Activated CD4-positive, alpha-beta memory T cell treated with anti-CD3 and anti-CD28 coated beads for 36 hours (primary cell): ENCODE data around the gene STRN4. TPM values are rescaled to one million over a fixed set of nuclear protein-coding genes. Genes with fewer than 3 reads are reported as not detected.

ENCODE experiments used
- CTCF ChIA-PET: fragments of 350-600 bp; sonication (Branson Sonifier 250); formaldehyde crosslinking; loops from one replicate; lab custom pipeline; 2021; ENCODE audit warnings: antibody characterized with exemption, inconsistent platforms; lab: Charles Lee
- POLR2A ChIA-PET: fragments of 350-600 bp; sonication (Branson Sonifier 250); formaldehyde crosslinking; loops from one replicate; lab custom pipeline; 2021; ENCODE audit warnings: antibody characterized with exemption; lab: Charles Lee
- DNase-seq: peaks from one replicate; pipeline ENCODE4 v3.0.0-alpha.2; 2020
- H3K27ac Mint-ChIP-seq: one replicate; pipeline ENCODE4 v1.8.0; 2021; ENCODE audit warnings: mixed read lengths
- H3K27me3 Mint-ChIP-seq: one replicate; pipeline ENCODE4 v1.8.0; 2021; ENCODE audit warnings: mixed read lengths
- H3K36me3 Mint-ChIP-seq: one replicate; pipeline ENCODE4 v1.8.0; 2021; ENCODE audit warnings: mixed read lengths
- H3K4me1 Mint-ChIP-seq: one replicate; pipeline ENCODE4 v1.8.0; 2021; ENCODE audit warnings: low read depth, mixed read lengths
- H3K4me3 Mint-ChIP-seq: one replicate; pipeline ENCODE4 v1.8.0; 2021; ENCODE audit warnings: mild to moderate bottlenecking, mixed read lengths
- H3K9me3 Mint-ChIP-seq: one replicate; pipeline ENCODE4 v1.8.0; 2021; ENCODE audit warnings: mixed read lengths
- intact Hi-C: fragments of 100-400 bp; cut with micrococcal nuclease; formaldehyde crosslinking; loops from one replicate; pipeline ENCODE4 v1.15.1; 2023
- total RNA-seq, 2 experiments: library from RNA; stranded (reverse); gene quantifications; one replicate each; pipeline ENCODE4 v1.2.3, GENCODE V29; 2021

Gene STRN4
- total RNA-seq, 2 experiments from 2014 or later, result 52.6 to 59.3 TPM

DNA sequence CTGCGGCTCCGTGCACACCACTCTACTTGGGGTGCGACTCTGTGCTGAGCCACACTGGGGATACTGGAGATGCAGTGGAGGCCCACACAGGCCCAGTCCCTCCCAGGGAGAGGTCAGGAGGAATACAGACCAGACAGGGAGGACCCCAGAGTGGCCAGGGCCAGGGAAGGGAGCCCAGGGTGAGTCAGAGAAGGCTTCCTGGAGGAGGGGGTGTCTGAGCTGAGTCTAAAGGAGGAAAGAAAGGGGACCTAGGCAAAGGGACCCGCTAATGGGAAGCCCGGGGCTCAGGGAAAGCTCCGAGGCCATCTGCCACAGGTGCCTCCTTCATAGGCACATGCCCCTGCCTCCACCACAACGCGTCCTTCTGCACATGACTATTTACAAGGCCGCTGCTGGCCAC is 16.1 kb downstream of the STRN4 start:
- Mint-ChIP-seq H3K27me3 (no peaks in the 10 kb centered on the region), H3K4me3 (no peak overlapping the region), H3K9me3 (no peaks in the 10 kb centered on the region), H3K4me1 (peaks cover 18% of the 10 kb centered on the region), H3K27ac (no peak overlapping the region), H3K36me3 (peaks cover 47% of the 10 kb centered on the region)
- ChIA-PET POLR2A (interaction anchor here (1.3 kb wide), 1 partner anchor 129 kb away, joined by 3 read pairs; the partner anchor contains the start of gene CALM3), CTCF (interaction anchor here (0.6 to 6.4 kb wide), 12 partner anchors 10 to 283 kb away, joined by 3 to 121 read pairs (median 9); partner anchors contain the start of genes FKRP and PRKD2)
- no peak for DNase-seq
- intact Hi-C loops, result no loop called here

DNA sequence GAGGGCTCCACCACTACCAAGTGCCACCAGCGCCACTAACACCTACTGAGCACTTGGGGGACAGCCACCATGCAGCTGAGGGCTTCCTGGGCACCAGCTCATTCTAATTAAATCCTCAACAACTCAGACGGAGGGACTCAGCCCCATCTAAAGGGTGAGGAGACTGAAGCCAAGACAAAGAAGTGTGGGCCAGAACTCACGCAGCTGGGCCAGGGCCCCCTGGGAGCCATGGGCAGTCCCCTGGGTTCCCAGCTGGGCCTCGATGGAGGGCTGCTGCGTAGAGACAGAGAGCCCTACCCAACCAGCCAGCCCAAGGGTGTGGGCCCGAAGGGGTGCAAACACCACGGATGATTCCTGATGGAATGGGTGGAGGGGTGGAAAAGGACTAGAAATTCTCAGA is 16.6 kb downstream of the STRN4 start:
- H3K27me3 Mint-ChIP-seq, result no peaks in the 10 kb centered on the region
- intact Hi-C loops, result no loop called here
- CTCF ChIA-PET, result interaction anchor here (0.6 to 6.4 kb wide), 17 partner anchors 8 to 283 kb away, joined by 3 to 121 read pairs (median 7); partner anchors contain the start of genes FKRP and PRKD2
- H3K27ac Mint-ChIP-seq, result no peak overlapping the region
- peaks cover 18% of the 10 kb centered on the region for H3K4me1 Mint-ChIP-seq
- POLR2A ChIA-PET, result interaction anchor here (1.3 kb wide), 1 partner anchor 129 kb away, joined by 3 read pairs; the partner anchor contains the start of gene CALM3
- H3K36me3 Mint-ChIP-seq, result peaks cover 48% of the 10 kb centered on the region
- H3K4me3 Mint-ChIP-seq, result no peak overlapping the region
- no peak for DNase-seq
- H3K9me3 Mint-ChIP-seq, result no peaks in the 10 kb centered on the region

DNA sequence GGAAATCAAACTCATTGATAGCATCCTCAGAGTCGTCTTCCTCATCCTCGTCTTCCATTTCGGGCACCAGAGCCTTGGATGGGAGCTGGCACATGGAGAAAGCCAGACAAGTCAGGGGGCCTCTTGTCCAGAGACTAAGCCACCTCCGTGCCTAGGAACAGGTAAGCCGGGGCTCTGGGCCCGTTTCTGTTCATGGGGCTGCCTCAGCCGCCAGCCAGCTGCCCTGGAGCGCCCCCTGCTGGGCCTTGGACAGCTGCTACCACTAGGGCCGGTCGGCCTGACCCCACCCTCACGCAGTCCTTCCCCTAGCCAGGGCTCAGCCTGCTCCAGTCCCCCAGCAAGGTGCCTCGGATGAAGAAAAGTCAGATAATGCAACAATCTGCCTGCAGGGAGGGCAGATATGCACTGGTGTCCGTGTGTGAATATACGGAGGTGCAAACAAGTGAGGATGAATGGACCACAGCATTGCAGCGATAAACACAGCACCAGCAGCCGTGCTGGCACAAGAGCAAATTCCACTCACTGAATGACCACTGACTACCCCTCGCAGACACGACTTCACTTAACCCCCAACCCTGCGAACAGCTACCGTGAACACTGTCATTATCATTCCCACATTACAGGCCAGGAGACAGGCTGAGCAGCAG is 17.4 kb downstream of the STRN4 start:
- ChIA-PET POLR2A (interaction anchor here (0.5 to 1.3 kb wide), 2 partner anchors 54 to 128 kb away, joined by 3 read pairs; partner anchors contain the start of gene CALM3), CTCF (interaction anchor here (0.8 to 6.4 kb wide), 31 partner anchors 9 to 199 kb away, joined by 3 to 121 read pairs (median 5); partner anchors contain the start of genes CALM3, DACT3, FKRP and PRKD2)
- H3K27ac Mint-ChIP-seq, result no peak overlapping the region
- peaks cover 18% of the 10 kb centered on the region for H3K4me1 Mint-ChIP-seq
- peak; percentile 82 for DNase-seq
- no peaks in the 10 kb centered on the region for H3K27me3 Mint-ChIP-seq
- H3K4me3 Mint-ChIP-seq, result no peak overlapping the region
- H3K36me3 Mint-ChIP-seq, result peaks cover 51% of the 10 kb centered on the region
- intact Hi-C loops, result loop anchor here (1.0 kb wide), 1 partner anchor 25 kb away; no protein-coding TSS in a partner anchor
- no peaks in the 10 kb centered on the region for H3K9me3 Mint-ChIP-seq

DNA sequence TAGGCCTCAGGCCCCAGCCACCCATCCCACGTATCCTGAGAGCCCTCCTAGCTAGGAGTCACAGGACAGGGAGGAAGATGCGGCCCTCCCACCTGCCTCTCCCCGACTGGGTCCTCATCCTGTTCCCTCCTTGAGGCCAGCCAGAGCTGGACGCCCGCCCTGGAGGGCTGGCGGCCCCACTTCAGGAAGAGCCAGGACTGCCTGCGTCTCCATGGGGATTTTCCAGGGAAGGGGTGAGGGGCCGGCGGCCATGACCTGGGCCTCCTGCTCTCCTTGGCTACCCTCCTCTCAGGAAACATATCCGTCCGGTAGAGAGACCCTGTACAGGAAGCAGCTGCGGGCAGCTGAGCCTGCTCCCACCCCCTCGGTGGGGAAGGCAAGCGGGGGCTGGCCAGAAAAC is 18.0 kb downstream of the STRN4 start:
- H3K4me3 Mint-ChIP-seq, result no peak overlapping the region
- ChIA-PET CTCF (interaction anchor here (0.8 to 6.4 kb wide), 27 partner anchors 9 to 189 kb away, joined by 3 to 121 read pairs (median 5); partner anchors contain the start of genes CALM3, DACT3, FKRP and PRKD2), POLR2A (interaction anchor here (0.5 kb wide), 1 partner anchor 54 kb away, joined by 3 read pairs; no protein-coding TSS in a partner anchor)
- H3K27me3 Mint-ChIP-seq, result no peaks in the 10 kb centered on the region
- intact Hi-C loops, result loop anchor here (1.0 kb wide), 1 partner anchor 24 kb away; no protein-coding TSS in a partner anchor
- no peak for DNase-seq
- no peak overlapping the region for H3K27ac Mint-ChIP-seq
- H3K4me1 Mint-ChIP-seq, result peaks cover 18% of the 10 kb centered on the region
- no peaks in the 10 kb centered on the region for H3K9me3 Mint-ChIP-seq
- H3K36me3 Mint-ChIP-seq, result peaks cover 48% of the 10 kb centered on the region

DNA sequence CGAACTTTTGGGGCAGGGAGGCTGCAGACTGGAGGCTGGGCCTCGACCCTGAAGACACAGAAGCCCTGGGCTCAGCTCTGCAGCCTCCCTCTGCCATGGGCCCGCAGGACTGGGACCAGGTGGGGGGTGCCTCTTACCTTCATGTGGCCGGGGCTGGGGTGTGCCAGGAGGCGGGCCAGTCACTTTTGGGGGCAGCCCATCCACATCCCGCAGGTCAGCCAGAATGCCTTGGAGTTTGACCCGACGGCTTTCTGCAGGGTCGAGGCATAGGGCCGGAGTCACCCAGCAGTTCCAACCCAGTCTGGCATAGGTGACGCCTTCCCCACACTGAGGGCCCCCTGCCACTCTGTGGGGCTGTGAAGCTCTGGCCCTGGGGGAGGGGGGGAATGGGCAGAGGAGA is 18.5 kb downstream of the STRN4 start:
- ChIA-PET CTCF (interaction anchor here (0.9 to 6.4 kb wide), 19 partner anchors 10 to 126 kb away, joined by 3 to 121 read pairs (median 8); partner anchors contain the start of genes CALM3, DACT3, FKRP and PRKD2), POLR2A (no interaction called here)
- no peak overlapping the region for H3K27ac Mint-ChIP-seq
- DNase-seq, result no peak
- H3K4me1 Mint-ChIP-seq, result peaks cover 18% of the 10 kb centered on the region
- H3K27me3 Mint-ChIP-seq, result no peaks in the 10 kb centered on the region
- peaks cover 45% of the 10 kb centered on the region for H3K36me3 Mint-ChIP-seq
- H3K9me3 Mint-ChIP-seq, result no peaks in the 10 kb centered on the region
- intact Hi-C loops, result loop anchor here (1.0 kb wide), 1 partner anchor 23 kb away; no protein-coding TSS in a partner anchor
- H3K4me3 Mint-ChIP-seq, result no peak overlapping the region

DNA sequence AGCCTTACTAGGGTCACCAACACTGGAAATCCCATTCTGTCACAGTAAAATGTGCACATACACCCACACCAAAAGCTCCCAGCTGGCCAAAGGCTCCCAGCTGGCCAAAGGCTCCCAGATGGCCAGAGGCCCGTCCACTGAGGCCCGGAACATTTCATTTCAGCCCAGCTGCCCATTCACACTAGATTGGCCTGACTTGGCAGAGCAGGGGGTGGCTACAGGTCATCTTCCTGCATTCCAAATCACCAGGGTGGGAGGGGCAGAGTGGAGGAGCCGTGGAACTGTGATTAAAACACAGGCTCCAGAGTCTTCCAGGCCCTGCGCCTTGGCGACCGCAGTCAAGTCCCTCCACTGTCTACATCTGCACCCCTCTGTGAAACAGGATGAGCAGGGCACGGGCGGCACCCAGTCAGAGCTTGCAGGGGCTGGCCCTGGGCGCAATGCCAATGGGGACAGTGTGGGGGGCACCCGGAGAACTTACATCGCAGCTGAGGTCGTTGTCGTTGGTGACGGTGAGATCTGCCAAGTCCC is 19.2 kb downstream of the STRN4 start:
- peaks cover 17% of the 10 kb centered on the region for H3K4me1 Mint-ChIP-seq
- H3K9me3 Mint-ChIP-seq, result no peaks in the 10 kb centered on the region
- CTCF ChIA-PET, result interaction anchor here (1.0 to 6.4 kb wide), 3 partner anchors 12 to 23 kb away, joined by 3 to 121 read pairs (median 3); no protein-coding TSS in a partner anchor
- DNase-seq, result no peak
- no peaks in the 10 kb centered on the region for H3K27me3 Mint-ChIP-seq
- no peak overlapping the region for H3K27ac Mint-ChIP-seq
- intact Hi-C loops, result no loop called here
- POLR2A ChIA-PET, result interaction anchor here (0.6 kb wide), 1 partner anchor 21 kb away, joined by 4 read pairs; no protein-coding TSS in a partner anchor
- H3K36me3 Mint-ChIP-seq, result peaks cover 46% of the 10 kb centered on the region
- no peak overlapping the region for H3K4me3 Mint-ChIP-seq

DNA sequence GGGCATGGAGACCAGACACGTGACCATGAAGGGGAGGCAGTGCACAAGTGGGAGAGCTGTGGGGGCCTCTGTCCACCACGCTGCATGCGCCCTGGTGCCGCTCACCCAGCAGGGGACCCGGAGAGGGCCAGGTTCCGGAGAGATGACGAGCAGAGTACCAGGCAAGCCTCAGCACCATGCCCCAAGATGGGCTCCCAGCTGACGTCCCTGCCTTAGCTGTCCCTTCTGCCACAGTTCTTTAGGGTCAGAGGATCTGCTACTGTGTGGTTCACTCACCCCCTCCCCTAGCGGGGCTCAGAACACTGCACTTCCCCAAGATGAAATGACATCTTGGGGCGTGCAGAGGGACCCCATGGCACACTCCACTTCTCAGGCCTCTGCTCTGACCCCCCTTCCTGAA is 19.7 kb downstream of the STRN4 start:
- ChIA-PET POLR2A (interaction anchor here (0.6 kb wide), 1 partner anchor 21 kb away, joined by 4 read pairs; no protein-coding TSS in a partner anchor), CTCF (interaction anchor here (1.0 to 6.4 kb wide), 3 partner anchors 11 to 22 kb away, joined by 3 to 121 read pairs (median 3); no protein-coding TSS in a partner anchor)
- Mint-ChIP-seq H3K36me3 (peaks cover 45% of the 10 kb centered on the region), H3K4me1 (peaks cover 13% of the 10 kb centered on the region), H3K27me3 (no peaks in the 10 kb centered on the region), H3K27ac (no peak overlapping the region), H3K4me3 (no peak overlapping the region), H3K9me3 (no peaks in the 10 kb centered on the region)
- DNase-seq, result no peak
- intact Hi-C loops, result no loop called here

DNA sequence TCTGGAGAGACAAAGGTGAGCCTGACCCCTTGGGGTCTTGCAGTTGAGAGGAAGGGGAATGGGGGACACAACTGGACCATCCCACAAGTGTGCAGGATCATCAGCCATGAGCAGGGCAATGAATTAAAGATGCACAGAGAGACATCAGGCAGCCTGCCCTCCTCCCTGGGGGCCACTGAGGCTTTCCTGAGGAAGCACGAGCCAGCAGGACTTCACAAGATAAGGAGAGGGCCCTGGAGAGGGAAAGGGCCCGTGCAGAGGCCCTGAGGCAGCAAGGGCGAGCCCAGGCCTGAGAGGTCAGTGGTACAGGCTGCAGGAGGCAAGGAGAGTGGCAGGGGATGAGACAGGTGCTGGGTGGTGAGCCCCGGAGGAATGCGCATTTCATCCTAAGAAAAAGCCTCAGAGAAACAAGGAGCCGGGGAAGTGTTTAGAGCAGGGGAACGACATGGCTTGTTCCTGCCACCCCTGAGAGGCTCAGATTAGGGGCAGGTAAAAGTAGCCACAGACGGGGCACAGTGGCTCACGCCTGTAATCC is 20.3 kb downstream of the STRN4 start:
- no peaks in the 10 kb centered on the region for H3K9me3 Mint-ChIP-seq
- intact Hi-C loops, result no loop called here
- POLR2A ChIA-PET, result no interaction called here
- CTCF ChIA-PET, result interaction anchor here (1.0 to 6.4 kb wide), 3 partner anchors 11 to 22 kb away, joined by 3 to 121 read pairs (median 5); no protein-coding TSS in a partner anchor
- H3K4me1 Mint-ChIP-seq, result peaks cover 8% of the 10 kb centered on the region
- H3K27me3 Mint-ChIP-seq, result no peaks in the 10 kb centered on the region
- no peak overlapping the region for H3K4me3 Mint-ChIP-seq
- peaks cover 47% of the 10 kb centered on the region for H3K36me3 Mint-ChIP-seq
- no peak overlapping the region for H3K27ac Mint-ChIP-seq
- DNase-seq, result no peak

DNA sequence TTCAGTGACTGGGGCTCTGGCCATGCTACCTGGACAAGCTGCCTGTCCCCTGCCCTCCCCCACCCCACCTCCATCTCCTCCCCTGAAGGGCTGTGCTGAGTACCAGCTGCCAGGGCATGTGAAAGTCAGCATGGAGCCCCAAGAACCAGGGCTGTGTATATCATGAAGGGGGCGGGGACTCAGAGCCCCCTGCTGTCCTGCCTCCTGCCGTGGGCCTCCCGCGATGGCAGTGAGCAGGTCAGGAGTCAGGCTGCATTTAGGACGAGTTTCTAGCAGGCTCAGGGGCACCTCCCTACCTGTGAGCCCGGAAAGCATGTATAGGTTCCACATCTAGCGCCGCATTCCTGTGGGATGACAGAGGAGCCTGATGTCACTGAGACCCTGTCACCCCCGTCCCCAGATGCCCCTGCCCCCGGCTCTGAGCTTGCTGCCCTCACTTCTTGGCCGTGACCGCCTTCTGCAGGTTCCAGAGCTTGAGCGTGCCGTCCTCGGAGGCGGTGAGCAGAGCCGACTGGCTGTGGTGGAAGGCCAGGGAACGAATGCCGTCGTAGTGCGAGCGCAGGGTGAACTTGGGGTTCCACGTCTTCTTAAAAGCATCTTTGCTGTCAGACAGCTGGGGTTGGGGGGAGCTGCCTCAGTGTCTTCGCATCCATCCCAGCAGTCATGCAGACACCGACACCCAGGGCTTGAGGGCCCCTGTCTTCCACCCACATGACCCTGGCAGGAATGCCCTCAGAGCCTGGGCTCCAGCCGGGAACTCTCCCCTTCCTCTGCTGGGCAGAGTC is 21.0 kb downstream of the STRN4 start:
- Mint-ChIP-seq H3K36me3 (peaks cover 48% of the 10 kb centered on the region), H3K4me1 (peaks cover 9% of the 10 kb centered on the region), H3K4me3 (no peak overlapping the region), H3K9me3 (no peaks in the 10 kb centered on the region), H3K27ac (no peak overlapping the region), H3K27me3 (no peaks in the 10 kb centered on the region)
- DNase-seq, result no peak
- POLR2A ChIA-PET, result no interaction called here
- intact Hi-C loops, result no loop called here
- CTCF ChIA-PET, result interaction anchor here (1.3 kb wide), 1 partner anchor 21 kb away, joined by 5 read pairs; no protein-coding TSS in a partner anchor

DNA sequence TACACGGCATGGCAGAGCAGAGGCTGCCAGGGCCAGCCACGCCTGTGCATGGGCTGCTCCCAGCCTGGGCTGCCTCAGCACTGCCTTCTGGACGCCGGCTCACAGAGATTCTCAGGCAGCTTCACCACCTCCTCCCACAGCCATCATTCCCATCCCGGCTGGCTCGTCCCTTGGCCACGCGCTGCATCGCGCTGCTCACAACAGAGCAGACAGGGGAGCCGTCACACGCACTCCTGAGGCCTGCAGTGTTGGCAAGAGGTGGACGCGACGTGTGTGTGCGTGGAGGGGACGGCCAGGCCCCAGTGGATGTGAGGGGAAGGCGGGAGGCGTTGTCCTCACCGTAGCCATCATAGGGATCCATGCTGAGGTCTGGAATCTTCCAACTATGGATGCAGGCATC is 21.8 kb downstream of the STRN4 start:
- intact Hi-C loops, result no loop called here
- H3K4me1 Mint-ChIP-seq, result peaks cover 10% of the 10 kb centered on the region
- no peak overlapping the region for H3K27ac Mint-ChIP-seq
- CTCF ChIA-PET, result interaction anchor here (1.3 kb wide), 1 partner anchor 20 kb away, joined by 5 read pairs; no protein-coding TSS in a partner anchor
- no peaks in the 10 kb centered on the region for H3K9me3 Mint-ChIP-seq
- DNase-seq, result no peak
- H3K4me3 Mint-ChIP-seq, result no peak overlapping the region
- peaks cover 51% of the 10 kb centered on the region for H3K36me3 Mint-ChIP-seq
- POLR2A ChIA-PET, result no interaction called here
- H3K27me3 Mint-ChIP-seq, result no peaks in the 10 kb centered on the region

DNA sequence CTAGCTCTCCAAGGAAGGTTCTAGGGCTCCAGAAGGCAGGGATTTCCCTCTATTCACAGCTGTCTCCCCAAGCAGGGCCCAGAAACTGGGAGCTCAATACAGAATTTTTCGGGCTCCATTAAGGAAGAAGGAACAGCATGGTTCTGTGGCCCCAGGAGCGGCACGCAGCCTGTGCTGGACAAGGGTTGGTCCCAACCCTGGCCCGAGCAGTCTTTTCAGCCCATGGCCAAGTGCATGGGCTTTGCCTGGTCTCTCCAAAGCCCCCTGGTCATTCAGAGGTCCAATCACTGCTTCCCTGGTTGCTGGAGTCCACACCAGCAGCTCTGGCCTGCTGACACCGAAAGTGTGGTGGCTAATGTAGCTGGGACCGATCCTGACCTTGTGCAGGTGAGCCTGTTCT is 22.8 kb downstream of the STRN4 start:
- CTCF ChIA-PET, result interaction anchor here (1.3 kb wide), 1 partner anchor 19 kb away, joined by 6 read pairs; no protein-coding TSS in a partner anchor
- POLR2A ChIA-PET, result interaction anchor here (0.7 to 1.5 kb wide), 2 partner anchors 9 to 105 kb away, joined by 3 to 4 read pairs; no protein-coding TSS in a partner anchor

More for the DNA sequence above, 22.8 kb downstream of the STRN4 start:
- H3K4me1 Mint-ChIP-seq, result peaks cover 17% of the 10 kb centered on the region
- no peaks in the 10 kb centered on the region for H3K27me3 Mint-ChIP-seq
- no peak overlapping the region for H3K27ac Mint-ChIP-seq
- no peak for DNase-seq
- peaks cover 50% of the 10 kb centered on the region for H3K36me3 Mint-ChIP-seq
- H3K4me3 Mint-ChIP-seq, result no peak overlapping the region
- H3K9me3 Mint-ChIP-seq, result no peaks in the 10 kb centered on the region
- intact Hi-C loops, result no loop called here
